GM19193 (cell line): Measurements from ENCODE around the gene XIAP.

Experiments
- POLR2A ChIP-seq: IDR thresholded peaks from 4 replicates; pipeline ENCODE4 v1.6.1; 2011; ENCODE audit not compliant: insufficient read depth, insufficient read length; ENCODE audit errors: extremely low read depth

XIAP gene

DNA sequence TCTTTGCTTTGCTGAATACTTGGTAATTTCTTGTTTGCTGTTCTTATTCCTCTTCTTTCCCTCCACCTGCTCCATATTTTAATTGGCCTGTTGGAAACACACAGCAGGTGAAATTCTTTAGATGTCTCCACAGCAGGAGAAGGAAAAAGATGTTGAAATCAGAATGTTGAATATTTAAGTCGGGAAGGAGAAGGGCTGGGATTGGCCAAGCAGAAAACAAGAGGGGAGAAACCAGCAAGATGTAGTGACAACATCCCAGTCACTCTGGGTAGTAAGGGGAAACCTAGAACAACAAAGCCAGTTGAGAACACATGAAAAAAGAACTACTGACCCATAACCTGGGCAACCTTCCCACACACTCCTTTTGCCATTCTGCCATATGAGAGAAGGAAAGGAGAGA is 64.3 kb downstream of the XIAP start:
- no peak for TF ChIP-seq POLR2A

DNA sequence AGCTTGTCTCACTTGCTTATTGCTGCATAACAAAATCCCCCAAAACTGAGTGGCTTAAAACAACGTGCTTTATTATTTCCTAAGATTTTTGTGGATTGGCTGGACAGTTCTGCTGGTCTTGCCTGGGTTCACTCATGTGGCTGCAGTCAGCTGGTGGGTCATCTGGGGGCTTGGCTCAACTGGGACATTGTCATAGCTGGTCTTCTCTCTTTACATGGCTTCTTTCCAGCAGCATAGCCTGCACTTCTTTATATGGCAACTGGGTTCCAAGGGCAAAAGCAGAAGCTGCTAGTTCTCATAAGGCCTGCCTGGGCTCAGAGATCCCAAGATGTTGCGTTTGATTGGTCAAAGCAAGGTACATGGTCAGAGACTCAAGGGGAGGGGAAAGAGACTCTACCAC is 68.0 kb downstream of the XIAP start:
- TF ChIP-seq POLR2A, result no peak

DNA sequence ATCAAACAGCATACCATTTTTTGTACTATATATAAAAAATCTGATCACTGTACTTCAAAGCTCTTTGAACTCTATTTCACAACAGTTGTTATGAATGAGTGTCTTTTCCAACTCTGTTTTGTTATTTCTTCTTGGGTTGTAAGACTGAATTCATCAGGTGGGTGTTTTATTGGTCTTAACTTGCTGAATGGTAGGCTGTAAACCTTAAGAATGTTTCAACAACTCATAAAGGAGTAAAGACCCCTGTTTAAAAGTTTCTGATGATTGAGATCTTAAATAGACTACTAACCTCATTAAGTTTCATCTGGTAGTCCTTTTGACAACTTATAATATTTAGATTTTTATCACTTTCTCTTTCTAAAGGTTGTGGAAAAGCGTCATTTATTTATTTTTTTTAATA is 83.2 kb downstream of the XIAP start:
- no peak for TF ChIP-seq POLR2A

DNA sequence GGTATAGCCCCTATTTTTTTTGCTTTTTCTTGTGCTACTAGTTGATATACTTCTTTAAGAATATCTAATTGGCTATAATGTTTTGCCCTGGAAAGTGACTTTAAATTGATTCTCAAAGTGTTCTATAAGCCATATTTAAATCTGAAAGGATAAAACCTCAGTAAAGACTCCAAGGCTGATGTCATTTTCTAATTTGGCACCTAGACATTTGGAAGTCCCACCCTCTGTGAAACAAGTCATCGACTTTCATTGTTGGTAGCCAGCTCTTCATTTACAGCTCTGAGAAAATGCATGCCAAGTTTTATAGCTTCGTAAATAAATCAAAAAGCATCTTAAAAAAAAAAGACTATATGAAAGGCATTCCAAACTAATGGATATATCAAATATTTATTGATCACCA is 83.6 kb downstream of the XIAP start:
- TF ChIP-seq POLR2A, result no peak

DNA sequence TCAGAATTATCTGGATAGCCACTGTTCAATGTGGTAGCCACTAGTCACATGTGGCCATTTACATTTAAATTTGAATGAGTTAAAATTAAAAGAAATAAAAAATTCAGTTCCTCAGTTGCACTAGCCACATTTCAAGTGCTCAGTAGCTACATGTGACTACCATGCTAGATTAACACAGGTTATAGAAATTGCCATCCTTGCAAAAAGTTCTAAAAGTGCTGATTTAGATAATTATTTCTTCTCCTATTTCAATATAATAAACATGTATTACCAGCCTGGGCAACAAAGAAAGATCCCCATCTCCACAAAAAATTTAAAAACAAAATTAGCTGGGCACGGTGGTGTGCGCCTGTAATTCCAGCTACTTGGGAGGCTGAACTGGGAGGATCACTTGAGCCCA is 90.0 kb downstream of the XIAP start:
- TF ChIP-seq POLR2A, result no peak

DNA sequence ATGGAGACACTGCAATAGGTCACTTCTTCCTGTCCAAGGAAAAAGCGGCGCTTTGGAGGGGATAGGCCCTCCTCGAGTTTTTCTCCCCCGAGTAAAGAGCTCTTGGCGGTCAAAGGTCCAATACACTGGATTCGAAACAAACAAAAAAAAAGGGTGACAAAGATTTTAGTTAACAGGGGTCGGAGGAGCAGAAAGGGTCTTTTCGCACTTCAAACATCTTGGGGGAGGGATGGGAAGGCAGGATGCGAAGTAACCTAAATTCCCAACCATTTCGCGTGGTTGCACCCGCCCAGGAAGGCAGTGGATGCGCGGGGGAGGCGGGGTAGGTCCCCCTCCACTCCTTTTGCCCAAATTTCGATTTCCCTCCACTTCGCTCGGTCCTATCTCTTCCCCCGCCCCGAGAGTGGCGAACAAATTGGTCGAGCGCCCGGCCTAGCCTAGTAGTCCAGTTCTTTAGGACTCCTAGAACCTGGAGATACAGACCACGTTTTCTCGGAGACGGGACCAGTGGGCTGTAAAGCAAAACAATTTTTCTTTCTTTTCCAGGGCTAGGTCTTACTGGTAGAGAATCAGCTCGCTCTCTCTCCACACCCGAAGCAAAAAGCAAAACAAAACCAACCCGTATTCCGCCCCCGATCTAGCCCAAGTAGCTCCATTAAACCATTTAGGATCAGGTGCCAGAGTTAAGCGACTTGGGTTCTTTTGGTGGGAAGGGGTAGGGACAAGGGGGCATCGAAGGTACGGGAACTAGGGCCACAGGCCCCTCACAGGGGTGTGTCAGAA is 99.6 kb downstream of the XIAP start:
- no peak for TF ChIP-seq POLR2A

DNA sequence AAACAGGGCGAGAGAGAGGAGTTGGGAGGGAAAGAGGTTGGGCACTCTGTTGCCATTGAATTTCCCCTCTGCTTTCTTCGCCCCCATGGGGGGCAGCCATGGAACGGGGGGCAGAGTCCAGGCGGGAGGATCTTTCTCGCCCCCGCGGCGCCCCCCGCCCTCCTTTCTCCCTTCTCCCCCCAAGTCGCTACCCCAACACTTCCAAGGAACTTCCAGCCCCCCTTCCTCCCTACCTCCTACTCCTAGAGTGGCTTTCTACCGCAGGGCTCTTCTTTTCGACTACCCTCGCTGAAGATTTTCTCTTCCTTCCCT is 101.1 kb downstream of the XIAP start:
- no peak for TF ChIP-seq POLR2A

DNA sequence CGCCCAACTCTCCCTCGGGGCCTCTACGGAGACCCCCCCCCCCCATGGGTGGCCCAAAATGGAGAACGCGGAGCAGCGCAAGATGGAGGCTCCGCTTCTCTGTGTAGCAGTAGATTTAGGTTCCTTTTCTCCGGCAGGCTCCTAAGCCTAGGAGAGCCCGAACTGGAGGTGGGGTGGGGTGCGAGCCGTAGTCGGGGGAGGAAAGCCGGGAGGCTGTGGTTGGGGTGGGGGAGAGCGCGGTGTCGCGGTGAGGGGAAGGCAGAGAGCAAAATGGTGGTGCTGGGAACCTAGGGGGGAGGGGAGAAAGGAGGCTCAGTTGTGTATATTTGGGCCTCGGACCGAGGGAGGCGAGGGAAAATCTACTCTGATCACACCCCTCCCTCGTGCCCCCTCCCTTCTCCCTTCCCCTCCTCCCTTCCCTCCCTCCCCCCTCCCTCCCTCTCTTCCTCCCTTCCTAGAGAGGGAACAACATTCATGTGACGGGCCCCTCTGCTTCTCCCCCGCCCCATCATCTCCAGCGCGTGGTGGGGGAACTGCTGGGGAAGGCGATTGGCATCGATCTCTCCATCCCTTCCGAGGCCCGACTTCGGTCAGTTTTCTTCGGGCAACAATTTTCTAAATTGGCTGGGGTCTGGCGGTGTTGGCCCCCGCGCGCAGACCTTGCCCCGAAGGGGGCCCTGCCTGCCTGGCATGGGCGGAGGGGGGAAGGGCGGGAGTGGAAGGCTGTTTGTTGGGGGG is 101.6 kb downstream of the XIAP start, which contains the start of gene STAG2:
STAG2 (plus strand) TSS at position 439 of the 738 bp plus-strand sequence. CDS start 60,922 bp downstream, outside the sequence.
- TF ChIP-seq POLR2A, result peak; percentile 44

DNA sequence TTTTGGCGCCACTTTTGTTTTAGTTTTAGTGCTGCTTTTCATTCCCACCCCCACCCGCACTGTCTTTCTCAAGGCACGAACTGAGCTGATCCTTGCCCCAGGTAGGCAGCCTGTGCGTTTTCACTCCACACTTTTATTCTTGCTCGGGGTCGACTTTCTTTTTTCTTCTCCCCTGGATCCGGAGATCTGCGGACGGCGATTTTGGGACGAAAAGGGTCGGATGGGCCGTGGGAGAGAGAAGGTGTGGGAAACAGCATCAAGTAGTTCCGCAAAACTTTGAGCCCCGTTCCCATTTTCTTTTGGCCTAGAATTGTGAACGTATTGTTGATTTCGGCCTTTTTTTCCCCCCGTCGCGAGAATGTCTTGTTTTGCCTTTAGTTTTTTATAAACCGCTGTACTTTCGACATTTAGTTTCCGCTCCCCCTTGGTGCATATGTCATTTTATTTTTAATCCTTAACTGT is 102.2 kb downstream of the XIAP start:
- no peak for TF ChIP-seq POLR2A

DNA sequence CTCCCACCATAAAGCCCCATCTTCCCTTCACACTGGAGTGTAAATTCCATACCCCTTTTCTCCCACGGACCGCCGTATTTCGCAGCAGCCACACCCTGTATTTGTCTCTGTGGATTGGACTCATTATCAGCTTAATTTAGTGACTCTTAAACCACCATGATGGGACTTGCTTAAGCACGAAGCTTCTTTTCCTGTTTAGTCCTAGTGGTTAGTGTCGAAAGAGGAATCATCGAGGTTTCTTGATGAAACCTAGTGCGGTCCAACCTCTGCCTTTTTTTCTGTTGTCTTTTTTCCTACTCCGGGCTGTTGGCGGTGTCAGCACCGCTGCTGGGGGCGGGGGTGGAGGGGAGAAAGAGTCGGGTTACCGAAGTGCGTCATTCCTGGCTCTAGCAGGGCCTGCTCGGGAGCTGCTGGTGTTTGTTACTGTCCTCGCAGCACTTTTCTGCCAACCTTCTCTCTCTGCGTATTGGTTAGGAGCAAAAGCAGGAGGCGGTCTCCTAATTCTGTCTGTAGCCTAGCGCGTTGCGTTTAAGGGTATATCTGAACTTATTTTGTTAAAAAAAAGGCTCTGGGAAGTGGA is 103.0 kb downstream of the XIAP start:
- TF ChIP-seq POLR2A, result no peak
